ES-I3 (cell line): ENCODE results near the gene ADAM10.

Experiments used
- H3K36me3 ChIP-seq: 2 replicates; pipeline ENCODE4 v1.6.1; 2013; ENCODE audit warnings: mild to moderate bottlenecking, low read length, control low read depth, moderate library complexity; ENCODE audit not compliant: insufficient read depth
- H3K4me1 ChIP-seq: 2 replicates; pipeline ENCODE4 v1.6.1; 2013; ENCODE audit warnings: mild to moderate bottlenecking, control low read depth, low read length; ENCODE audit not compliant: insufficient read depth
- H3K9ac ChIP-seq: 2 replicates; pipeline ENCODE4 v1.6.1; 2013; ENCODE audit warnings: low read depth, mild to moderate bottlenecking, low read length, moderate library complexity
- H3K9me3 ChIP-seq: 2 replicates; pipeline ENCODE4 v1.6.1; 2013; ENCODE audit warnings: mild to moderate bottlenecking, low read length, moderate library complexity; ENCODE audit not compliant: control insufficient read depth, insufficient read depth

Gene ADAM10, protein sequence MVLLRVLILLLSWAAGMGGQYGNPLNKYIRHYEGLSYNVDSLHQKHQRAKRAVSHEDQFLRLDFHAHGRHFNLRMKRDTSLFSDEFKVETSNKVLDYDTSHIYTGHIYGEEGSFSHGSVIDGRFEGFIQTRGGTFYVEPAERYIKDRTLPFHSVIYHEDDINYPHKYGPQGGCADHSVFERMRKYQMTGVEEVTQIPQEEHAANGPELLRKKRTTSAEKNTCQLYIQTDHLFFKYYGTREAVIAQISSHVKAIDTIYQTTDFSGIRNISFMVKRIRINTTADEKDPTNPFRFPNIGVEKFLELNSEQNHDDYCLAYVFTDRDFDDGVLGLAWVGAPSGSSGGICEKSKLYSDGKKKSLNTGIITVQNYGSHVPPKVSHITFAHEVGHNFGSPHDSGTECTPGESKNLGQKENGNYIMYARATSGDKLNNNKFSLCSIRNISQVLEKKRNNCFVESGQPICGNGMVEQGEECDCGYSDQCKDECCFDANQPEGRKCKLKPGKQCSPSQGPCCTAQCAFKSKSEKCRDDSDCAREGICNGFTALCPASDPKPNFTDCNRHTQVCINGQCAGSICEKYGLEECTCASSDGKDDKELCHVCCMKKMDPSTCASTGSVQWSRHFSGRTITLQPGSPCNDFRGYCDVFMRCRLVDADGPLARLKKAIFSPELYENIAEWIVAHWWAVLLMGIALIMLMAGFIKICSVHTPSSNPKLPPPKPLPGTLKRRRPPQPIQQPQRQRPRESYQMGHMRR

DNA sequence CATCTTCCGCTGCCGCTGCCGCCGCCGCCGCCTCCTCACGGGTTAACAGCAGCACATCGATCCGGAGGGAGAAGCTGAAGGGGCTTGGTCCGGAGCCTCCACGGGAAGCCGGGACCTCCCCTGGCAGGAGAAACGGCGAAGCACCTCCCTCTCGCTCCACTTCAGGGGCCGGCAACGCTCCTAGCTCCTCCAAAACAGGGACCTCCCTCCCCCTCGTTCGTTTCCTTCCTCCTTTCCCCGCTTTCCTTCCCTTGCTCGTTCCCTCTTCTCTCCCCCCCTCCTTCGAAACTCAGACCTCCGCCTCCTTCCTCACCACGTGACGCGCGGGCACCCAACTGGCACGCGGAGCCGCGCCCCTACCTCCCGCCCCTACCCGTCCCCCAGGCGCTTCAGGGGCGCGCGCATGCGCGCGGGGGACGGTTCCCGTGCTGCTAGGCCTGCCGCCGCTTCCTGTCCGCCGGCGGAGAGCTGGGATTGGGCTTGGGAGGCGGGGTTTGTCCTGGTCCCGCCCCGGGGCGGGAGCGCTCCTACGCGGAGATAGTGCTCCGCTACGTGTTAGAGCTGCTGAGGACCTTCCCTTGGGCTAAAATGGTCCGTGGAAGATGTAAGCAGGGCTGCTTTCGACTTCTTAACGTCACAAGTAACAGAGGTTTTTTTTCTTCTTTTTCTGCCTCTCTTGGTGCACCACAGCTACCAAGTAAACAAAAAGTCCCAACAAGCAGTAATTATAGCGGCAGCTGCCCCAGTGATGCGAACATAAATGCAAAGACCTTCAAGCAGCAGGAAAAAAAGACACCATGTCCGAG lies at the start of gene ADAM10:
Gene ADAM10, minus strand, starts transcription at position 176 of the 806 bp plus-strand sequence. Its CDS starts 173 bp downstream, at position 3.
- H3K9ac ChIP-seq: peak within 1 kb of the TSS; percentile 97
- no peaks in the 10 kb centered on the region for H3K9me3 ChIP-seq
- H3K36me3 ChIP-seq: no peaks in the 10 kb centered on the region
- peaks cover 5% of the 10 kb centered on the region; the same call in 1 of the 2 replicates for H3K4me1 ChIP-seq

DNA sequence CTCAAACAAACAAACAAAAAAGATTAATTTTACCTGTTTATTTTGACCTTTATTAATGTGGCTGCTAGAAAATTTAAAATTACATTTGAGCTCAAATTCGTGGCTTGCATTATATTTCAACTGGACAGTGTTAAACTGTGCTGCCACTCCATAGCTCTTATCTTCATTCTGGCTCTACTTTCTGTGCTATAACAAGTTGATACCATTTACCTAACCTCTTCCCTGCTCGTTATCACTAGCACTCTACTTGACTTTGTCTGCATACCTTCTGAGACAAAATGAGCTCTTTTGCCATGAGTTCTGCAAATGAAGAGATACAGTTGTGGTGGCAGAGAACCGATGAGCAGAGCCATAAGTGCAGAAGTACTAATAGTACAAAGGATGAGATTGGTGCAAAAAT lies 48.0 kb upstream of the ADAM10 start:
- no peaks in the 10 kb centered on the region for H3K9me3 ChIP-seq
- H3K36me3 ChIP-seq: no peaks in the 10 kb centered on the region
- H3K9ac ChIP-seq: no peak overlapping the region
- no peaks in the 10 kb centered on the region for H3K4me1 ChIP-seq

DNA sequence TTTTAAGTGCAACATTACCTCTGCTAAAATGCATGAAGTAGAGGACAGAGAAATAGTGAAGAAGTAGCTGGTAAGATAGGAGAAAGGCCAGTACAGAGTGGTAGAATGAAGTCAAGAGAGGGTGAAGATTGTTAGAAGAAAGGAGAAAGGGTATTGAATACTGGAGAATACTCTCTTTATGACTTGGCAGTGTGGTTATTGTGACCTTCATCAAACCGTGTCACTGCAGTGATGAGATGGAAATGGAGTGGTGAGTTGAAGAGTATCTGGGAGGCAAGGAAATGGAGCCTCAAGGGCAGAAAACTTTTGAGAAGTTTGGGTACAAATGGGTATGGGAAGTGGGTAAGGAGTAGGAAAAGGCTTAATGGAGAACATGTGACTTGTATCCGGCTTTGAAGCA lies 46.3 kb upstream of the ADAM10 start:
- no peaks in the 10 kb centered on the region for H3K36me3 ChIP-seq
- no peaks in the 10 kb centered on the region for H3K4me1 ChIP-seq
- no peak overlapping the region for H3K9ac ChIP-seq
- no peaks in the 10 kb centered on the region for H3K9me3 ChIP-seq

DNA sequence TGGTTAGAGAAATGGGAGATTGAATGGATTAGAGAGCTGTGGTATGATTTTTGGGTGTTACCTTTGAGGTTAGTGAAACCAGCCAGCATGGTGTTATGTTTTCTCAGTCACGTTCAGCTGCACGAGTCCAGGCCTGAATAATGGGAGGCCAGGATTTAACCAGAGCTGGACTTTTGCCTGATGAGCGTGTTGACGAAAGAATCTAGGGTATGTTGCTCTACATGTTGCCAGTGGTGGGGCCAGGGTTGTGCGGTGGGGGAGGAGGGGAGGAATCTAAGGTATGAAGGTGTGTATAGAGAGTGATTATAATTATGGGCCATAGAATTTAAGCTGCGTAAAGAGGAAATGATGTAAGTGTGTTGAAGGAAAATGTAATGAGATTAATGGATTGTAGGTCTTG lies 44.4 kb upstream of the ADAM10 start:
- no peaks in the 10 kb centered on the region for H3K4me1 ChIP-seq
- no peaks in the 10 kb centered on the region for H3K9me3 ChIP-seq
- no peak overlapping the region for H3K9ac ChIP-seq
- no peaks in the 10 kb centered on the region for H3K36me3 ChIP-seq

DNA sequence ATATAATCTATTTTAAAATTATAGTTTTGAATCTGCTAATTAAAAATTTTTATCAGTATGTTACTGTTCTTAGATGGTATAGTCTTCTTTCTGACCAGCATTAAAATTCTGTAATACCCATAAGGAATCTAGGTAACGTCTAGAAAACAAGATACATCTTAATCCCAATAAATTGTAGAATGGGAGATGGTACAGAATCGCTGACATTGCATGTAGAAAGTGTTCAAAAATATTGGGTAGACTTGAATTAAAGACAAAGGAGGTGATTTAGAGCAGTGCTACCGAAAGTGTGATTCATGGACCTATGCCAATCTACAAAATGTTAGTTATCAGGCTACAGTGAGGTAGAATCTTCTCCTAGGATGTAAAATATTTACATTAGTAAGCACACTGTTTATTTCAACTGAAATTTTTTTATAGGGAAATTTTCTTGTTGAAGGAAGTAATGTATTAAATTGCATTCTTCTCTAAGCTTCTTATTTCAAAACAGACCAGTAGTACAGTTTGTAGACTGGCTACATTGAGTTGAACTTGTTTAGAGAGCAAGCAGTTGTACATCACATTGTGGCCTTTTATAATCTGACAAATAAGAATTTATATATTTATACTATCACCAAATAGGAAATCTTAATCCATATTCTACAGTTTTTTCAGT lies 38.7 kb upstream of the ADAM10 start:
- no peaks in the 10 kb centered on the region for H3K4me1 ChIP-seq
- no peaks in the 10 kb centered on the region for H3K9me3 ChIP-seq
- no peaks in the 10 kb centered on the region for H3K36me3 ChIP-seq

DNA sequence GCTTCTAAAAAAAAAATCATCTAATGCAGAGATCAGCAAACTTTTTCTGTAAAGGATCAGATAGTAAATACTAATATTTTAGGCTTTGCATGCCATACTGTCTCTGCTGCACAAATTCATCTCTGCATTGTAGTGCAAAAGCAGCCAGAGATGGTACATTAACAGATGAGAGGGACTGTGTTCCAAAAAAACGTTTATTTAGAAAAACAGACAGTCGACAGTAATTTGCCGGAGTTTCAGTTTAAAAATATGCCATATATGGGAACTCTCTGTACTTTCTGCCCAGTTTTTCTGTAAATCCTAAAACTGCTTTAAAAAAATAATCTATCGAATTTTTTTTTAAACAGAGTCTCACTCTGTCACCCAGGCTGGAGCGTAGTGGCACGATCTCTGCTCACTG lies 35.8 kb upstream of the ADAM10 start:
- no peak overlapping the region for H3K9ac ChIP-seq
- H3K36me3 ChIP-seq: no peaks in the 10 kb centered on the region
- no peaks in the 10 kb centered on the region for H3K4me1 ChIP-seq
- no peaks in the 10 kb centered on the region for H3K9me3 ChIP-seq

More for the DNA sequence above, 38.7 kb upstream of the ADAM10 start:
- no peak overlapping the region for H3K9ac ChIP-seq

DNA sequence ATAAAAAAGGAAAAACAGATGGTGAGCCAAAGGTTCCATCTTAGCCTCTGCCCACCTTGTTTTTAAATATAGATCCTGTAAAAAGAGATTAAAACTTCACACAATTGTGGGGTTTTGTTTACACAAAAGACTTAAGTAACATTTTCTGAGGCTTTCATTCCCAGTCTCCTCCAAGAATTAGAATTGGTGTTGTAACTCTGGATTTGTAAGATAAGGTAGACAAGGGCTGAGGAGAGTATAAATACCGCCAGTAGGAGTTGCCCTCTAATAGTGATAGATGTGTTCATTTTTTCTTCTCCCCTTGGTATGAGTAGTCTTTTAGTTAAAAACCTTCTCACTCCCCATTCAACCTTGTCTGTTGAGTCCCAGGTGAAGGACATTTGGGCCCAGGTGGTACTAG lies 30.0 kb upstream of the ADAM10 start:
- Histone ChIP-seq H3K9me3 (no peaks in the 10 kb centered on the region), H3K4me1 (peaks cover 5% of the 10 kb centered on the region; the same call in 1 of the 2 replicates), H3K36me3 (no peaks in the 10 kb centered on the region), H3K9ac (no peak overlapping the region)

DNA sequence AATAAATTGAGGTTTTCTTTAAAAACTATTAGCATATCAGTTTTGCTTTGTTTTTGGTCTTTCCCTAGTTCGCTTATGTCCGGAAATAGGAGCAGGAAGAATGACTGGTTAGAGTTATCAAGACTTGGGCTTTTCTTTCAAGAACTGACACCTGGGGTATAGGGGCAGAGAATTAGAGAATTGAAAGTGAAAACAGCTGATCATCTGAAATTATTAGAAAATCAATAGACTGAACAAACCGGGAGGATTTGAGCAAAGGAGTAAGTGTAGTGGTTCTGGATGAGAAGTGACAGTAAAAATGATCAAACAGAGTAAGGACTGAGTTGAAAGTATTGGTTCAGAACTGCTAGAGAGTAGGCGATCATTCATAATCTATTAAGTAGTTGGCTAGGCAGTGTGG lies 27.6 kb upstream of the ADAM10 start:
- no peaks in the 10 kb centered on the region for H3K9me3 ChIP-seq
- peaks cover 7% of the 10 kb centered on the region; the same call in 1 of the 2 replicates for H3K4me1 ChIP-seq
- H3K9ac ChIP-seq: no peak overlapping the region
- H3K36me3 ChIP-seq: no peaks in the 10 kb centered on the region

DNA sequence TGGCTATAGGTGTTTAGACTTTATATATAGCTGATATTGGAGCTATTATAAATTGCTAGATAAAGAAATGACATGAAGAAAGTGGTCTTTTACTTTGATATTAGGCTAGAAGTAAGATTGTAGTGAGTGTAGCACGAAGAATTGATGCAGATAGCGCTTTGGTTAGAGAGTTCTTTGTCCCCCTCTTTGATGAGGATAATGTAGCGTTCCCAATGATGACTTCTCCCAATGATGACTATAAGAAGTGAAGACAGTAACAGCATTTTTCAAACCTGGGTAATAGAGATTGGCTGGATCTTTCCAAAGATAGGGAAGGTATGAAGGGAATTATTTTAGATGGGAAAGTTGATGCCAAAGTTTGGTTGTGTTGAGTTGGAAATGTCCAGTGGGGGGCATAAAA lies 25.9 kb upstream of the ADAM10 start:
- H3K9ac ChIP-seq: no peak overlapping the region
- H3K4me1 ChIP-seq: peaks cover 7% of the 10 kb centered on the region; the same call in 1 of the 2 replicates
- H3K9me3 ChIP-seq: no peaks in the 10 kb centered on the region
- H3K36me3 ChIP-seq: no peaks in the 10 kb centered on the region

DNA sequence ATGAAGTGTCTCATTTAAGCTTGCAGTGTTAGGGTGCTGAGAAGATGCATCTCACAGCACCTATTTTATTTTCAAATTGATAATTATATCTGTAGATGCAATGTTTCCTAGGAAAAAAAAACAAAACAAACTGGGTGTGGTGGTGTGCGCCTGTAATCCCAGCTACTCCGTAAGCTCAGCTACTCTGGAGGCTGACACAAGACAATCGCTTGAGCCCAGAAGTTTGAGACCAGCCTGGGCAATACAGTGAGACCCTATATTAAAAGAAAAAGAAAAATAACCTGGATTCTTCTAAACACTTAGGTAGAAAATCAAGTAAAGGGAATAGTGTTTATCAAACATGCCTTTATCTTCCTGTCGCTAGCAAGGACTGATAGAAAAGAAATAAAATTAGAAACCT lies 23.5 kb upstream of the ADAM10 start:
- Histone ChIP-seq H3K36me3 (no peaks in the 10 kb centered on the region), H3K9ac (no peak overlapping the region; the same call in 1 of the 2 replicates), H3K9me3 (no peaks in the 10 kb centered on the region), H3K4me1 (peaks cover 7% of the 10 kb centered on the region; the same call in 1 of the 2 replicates)

DNA sequence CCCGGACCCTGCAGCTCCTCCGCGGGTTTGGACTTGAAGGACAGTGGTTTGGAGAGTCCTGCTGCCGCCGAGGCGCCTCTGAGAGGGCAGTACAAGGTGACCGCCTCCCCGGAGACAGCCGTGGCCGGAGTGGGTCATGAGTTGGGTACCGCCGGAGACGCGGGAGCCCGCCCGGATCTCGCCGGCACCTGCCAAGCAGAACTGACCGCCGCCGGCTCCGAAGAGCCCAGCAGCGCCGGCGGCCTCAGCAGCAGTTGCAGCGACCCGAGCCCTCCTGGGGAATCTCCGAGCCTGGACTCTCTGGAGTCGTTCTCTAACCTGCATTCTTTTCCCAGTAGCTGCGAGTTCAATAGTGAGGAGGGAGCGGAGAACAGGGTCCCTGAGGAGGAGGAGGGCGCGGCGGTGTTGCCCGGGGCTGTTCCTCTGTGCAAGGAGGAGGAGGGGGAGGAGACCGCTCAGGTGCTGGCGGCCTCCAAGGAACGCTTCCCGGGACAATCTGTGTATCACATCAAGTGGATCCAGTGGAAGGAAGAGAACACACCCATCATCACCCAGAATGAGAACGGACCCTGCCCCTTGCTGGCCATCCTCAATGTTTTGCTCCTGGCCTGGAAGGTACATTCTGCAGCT lies 22.2 kb upstream of the ADAM10 start:
- peaks cover 7% of the 10 kb centered on the region; the same call in 1 of the 2 replicates for H3K4me1 ChIP-seq
- no peaks in the 10 kb centered on the region for H3K9me3 ChIP-seq
- H3K9ac ChIP-seq: peak overlapping the region; percentile 79
- no peaks in the 10 kb centered on the region for H3K36me3 ChIP-seq

DNA sequence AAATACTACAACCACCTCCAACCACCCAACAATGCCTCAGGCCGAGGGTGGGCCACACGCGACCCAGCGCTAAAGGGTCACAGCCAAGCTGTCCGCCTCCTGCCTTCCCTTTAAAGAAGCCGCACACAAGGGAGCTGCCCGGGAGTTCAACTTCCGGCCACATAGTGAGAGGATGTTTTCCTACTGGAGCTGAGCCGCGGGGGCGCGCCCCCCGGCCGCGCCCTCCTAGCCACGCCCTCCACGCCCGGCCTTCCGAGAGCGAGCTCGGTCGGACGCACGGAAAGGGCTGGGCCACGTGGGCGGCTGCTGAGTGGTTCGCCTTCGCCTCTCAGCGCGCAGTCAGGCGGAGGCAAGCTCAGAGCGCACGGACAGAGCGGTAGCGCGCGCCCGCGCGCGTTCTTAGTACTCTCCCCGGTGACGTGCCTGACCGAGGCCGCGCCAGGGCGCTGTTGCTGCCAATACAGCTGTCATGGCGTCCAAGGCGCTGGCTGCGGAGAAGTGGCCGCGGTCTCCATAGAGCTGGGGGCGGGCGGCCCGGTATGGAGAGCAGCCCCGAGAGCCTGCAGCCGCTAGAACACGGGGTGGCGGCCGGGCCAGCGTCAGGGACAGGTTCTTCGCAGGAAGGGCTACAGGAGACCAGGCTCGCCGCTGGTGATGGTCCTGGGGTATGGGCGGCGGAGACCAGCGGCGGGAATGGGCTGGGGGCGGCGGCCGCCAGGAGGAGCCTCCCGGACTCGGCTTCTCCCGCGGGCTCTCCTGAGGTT lies 21.5 kb upstream of the ADAM10 start, which contains the start of gene MINDY2:
Gene MINDY2, plus strand, starts transcription at position 446 of the 764 bp plus-strand sequence. Its CDS starts 94 bp downstream, at position 540.
- Histone ChIP-seq H3K4me1 (peaks cover 7% of the 10 kb centered on the region; the same call in 1 of the 2 replicates), H3K9me3 (no peaks in the 10 kb centered on the region), H3K9ac (peak within 1 kb of the TSS; percentile 79), H3K36me3 (no peaks in the 10 kb centered on the region)

DNA sequence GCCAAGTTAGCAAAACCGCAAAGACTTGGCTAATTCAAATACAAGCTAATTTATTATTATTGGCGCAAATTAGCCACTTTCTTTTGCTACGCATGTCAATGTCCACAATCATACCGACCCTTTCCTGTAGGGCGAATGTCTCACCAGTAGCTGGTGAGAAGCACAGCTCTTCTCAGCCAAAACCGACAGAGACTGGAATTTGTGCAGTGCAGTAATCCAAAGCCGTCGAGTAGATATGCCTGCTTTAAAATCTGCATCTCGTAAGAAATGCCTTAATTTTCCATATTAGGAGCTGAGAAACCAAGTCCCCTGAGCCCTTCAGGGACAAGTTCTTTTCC lies 21.0 kb upstream of the ADAM10 start:
- H3K4me1 ChIP-seq: peaks cover 7% of the 10 kb centered on the region; the same call in 1 of the 2 replicates
- no peaks in the 10 kb centered on the region for H3K36me3 ChIP-seq
- peak overlapping the region; percentile 44 for H3K9ac ChIP-seq
- H3K9me3 ChIP-seq: no peaks in the 10 kb centered on the region
